Spleen (tissue), 7 donors: ENCODE results near the gene DHCR7.

Experiments
- CTCF ChIP-seq, 11 experiments: fragments of 200-600 bp in 7 of 11; fragments of 450-650 bp in 4 of 11; sonication (generic) in 4 of 11; IDR thresholded peaks in 8 of 11; conservative IDR thresholded peaks in 3 of 11; 1 replicate in 7 of 11; 2 replicates in 4 of 11; pipeline versions ENCODE4 v1.4.0 to v1.8.0; 2016 to 2021; ENCODE audit warnings: antibody characterized with exemption in 11 of 11, inconsistent platforms in 4 of 11, mild to moderate bottlenecking in 1 of 11
- POLR2A ChIP-seq, 3 donors: fragments of 450-650 bp; IDR thresholded peaks; one replicate each; pipeline ENCODE4 v1.5.1; 2017; ENCODE audit warnings: antibody characterized with exemption in 3 of 3, mild to moderate bottlenecking in 1 of 3
- POLR2AphosphoS5 ChIP-seq, 3 donors: sonication (generic); formaldehyde crosslinking; IDR thresholded peaks; one replicate each; pipeline ENCODE4 v1.5.1; 2017; ENCODE audit warnings: antibody characterized with exemption in 3 of 3
- donor health status: DM: no; HTN: no; CAD: no; lungs with moderate emphysema.
- donor health status: DM: no; HTN: no; CAD: no.
- donor health status: DM: no; HTN: no; CAD: no.

GRCh38 chr11:71436861-71437260 is 11.3 kb downstream of the DHCR7 start:
- TF ChIP-seq CTCF (IDR thresholded peaks at IDR 0.05 in 8 of 11, conservative IDR thresholded peaks at IDR 0.05 in 3 of 11) = no peak
- TF ChIP-seq POLR2AphosphoS5 (IDR thresholded peaks at IDR 0.05) = no peak
- TF ChIP-seq POLR2A (IDR thresholded peaks at IDR 0.05) = no peak
